GM04503 (cell line): ENCODE data around the gene NRG3.

Experiments
- DNase-seq: peaks from one replicate; pipeline ENCODE4 v3.0.0-alpha.2; 2012; ENCODE audit warnings: low read depth

Gene NRG3

DNA sequence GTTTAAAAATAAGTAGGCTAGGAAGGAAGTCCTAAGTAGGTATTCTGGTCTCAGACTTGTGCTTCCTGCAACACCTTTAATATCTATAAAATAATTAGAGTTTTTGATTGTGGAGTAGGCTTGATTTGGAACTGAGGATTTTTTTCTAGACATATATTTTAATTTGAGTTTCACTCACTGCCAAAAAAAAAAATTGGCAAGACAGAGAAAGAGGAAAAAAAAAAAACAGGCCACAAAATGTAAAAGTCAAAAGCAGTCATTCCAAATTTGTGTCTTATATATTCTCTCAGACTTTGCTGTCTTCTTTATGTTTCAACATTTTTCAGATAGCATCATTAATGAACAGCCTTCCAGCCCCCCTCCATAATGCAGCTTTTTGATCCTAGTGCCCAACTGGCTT is 346.1 kb downstream of the NRG3 start:
- DNase-seq = no peak

GRCh38 chr10:82221601-82222149 is 346.7 kb downstream of the NRG3 start:
- DNase-seq = no peak

DNA sequence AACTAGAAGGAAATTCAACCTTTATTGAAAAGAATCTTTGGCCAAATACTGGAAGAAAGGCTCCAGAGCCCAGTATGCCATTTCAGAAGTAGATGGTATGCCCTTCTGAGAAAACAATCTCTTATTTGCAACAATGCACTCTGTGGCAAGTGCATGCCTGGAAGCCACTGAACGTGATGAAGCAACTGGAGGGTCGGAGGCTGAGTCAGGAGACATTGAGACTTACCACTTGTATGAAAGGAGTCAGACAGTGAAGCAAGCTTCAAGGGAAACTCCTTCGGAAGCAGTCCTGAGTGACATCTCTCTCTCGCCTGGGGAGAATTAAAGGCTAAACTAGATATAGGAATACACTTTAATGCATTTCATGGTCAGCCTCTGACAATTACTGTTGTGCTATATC is 353.7 kb downstream of the NRG3 start:
- no peak for DNase-seq

DNA sequence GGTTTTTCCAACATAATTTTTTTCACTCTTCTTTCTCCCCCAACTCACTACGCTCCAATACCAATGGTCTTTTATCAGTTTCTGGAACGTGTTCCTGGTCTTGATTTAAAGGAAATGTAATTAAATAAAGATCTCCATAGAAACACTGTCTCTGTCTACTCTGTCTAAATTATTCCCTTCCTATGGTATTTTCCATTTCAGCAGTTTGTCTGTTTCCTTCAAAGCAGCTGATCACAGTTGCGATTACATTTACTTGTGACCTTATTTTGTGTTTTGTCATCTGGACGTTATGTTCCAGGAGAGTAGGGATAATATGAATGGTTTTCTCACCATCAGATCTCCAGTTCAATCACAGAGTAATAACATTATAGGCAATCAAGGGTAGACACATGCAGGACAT is 359.2 kb downstream of the NRG3 start:
- DNase-seq = no peak

GRCh38 chr10:82236084-82236731 is 361.2 kb downstream of the NRG3 start:
- DNase-seq = no peak

DNA sequence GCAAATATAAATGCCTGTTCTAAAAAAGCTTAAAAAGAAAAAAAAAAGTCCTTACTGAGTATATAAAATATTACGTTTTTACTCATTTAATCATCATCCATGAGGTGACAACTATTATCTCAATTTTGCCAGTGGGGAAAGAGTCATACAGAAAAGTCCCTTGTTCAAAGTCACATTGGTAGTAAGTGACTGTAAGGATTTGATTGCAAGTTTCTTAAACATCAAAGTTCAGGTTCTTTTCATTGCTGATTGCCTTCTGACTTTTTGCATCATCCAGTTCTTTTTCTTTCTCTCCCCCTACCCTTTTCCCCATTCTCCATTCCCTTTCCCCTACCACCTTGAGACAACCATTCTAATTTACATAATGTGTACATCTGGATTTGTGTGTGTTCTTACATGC is 363.3 kb downstream of the NRG3 start:
- no peak for DNase-seq

DNA sequence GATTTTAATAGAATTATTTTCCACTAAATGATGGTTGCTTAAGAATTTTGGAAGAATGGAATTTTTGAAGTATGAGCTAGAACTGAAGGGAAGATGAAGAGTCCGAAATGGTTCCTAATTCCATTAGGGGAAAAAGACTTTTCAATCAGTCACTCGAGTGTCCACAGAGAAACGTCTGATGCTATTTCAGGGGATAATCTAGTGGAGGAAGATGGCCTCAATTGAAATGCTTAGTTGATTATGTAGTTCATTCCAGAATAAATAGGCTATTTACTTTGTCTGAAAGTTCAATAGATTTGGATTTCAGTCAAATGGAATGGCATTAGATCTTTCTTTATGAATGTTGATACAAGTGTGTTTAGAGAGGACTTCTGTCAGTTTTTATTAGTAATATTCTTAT is 365.4 kb downstream of the NRG3 start:
- no peak for DNase-seq

DNA sequence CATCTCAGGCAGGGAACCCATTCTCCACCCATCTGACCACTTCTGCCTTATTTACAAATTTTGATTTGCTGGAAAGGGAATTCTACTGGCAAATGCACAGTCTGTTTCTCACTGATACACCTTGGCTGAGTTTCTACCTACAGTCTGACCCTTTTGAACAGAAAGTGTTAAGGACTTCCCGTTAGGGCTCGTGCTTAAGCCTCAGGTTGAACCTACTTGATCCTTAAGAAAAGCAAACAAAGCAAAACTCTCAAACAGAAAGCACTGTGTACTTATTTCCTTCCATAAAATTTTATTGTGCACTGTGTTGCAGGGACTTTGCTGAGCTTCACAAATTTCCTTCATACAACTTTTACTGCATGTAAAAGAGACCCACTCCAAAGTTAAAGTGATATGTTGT is 367.8 kb downstream of the NRG3 start:
- no peak for DNase-seq

DNA sequence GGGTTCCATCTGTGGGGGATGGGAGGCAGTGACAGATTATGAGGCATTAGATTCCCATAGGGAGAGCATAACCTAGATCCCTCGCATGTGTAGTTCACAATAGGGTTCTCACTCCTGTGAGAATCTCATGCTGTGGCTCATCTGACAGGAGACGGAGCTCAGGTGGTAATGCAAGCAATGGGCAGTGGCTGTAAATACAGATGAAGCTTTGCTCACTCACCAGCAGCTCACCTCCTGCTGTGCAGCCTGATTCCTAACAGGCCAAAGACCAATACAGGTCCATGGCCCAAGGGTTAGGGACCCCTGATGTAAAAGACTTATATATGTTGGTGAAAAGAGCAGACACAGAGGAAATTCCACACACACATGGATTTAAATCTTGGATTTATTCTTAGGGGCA is 370.2 kb downstream of the NRG3 start:
- no peak for DNase-seq

- DNase-seq = no peak
Observed at GRCh38 chr10:82245906-82246560, 371.0 kb downstream of the NRG3 start.

DNA sequence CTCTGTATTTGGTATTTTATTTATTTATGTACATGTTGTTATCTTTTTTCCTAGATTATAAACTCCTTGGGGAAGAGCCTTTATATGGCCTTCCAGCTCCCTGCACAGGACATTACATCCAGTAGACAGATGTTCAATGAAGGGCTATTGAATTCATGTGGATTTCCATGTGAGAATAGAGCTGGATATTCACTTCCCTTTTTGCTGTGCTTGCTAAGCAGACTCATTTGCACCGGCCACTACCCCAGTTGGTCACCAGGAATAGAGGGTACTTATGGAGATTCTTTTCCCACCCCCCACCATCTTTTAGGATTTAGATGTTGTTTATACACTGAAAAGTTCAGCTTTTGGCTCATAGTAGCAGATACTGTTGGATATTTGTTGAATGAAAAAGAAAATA is 374.1 kb downstream of the NRG3 start:
- no peak for DNase-seq

DNA sequence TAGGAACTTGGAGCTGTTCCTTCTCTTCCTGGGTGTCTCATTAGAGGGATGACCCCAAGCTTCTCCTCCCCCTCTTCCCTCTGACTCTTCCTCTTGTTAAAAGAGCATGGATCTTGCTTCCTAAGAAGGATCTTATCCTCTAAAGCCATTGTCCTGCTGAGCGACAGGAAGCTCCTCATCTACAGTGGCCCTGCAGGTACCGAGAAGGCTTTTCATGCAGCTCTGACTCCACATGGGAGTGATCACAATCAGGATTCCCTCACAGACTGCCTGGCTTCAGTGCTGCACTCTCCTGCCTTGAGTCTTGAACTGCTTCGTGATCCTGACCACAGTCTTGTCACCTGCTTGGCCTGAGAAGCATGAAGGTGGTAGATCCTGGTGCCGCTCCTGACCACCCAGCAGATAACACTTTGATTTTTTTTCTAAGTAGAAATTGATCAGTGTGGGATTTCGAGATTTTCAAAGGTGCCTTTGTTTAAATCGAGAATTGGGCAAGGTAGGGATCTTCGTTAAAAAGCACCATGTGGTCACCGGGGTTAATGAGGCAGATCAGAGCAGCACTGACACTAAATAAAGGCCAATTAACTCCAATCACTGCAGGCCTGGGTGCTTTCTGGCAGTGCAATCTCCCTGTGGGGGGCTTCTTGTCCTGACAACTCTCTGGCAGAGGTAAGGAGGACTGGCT is 376.4 kb downstream of the NRG3 start:
- no peak for DNase-seq

DNA sequence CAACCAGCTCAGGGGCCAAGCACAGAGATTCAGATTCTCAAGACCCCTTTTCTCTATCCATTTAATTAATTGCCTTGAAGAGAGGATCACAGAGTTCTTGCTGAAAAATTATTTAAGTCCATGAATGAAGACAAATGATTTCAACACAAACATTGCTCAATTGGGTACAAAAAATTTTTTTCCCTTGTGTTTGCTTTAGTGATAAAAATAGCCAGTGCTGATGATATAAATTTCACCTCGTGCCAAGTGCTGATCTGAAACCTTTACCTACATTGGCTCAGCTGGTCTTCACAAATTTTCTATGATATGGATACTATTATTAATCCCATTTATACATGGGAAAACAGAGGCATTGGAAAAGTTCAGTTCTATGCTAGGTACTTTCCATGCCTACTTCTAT is 377.1 kb downstream of the NRG3 start:
- DNase-seq = no peak

- DNase-seq = no peak
Observed at GRCh38 chr10:82254237-82254636, 379.2 kb downstream of the NRG3 start.

DNA sequence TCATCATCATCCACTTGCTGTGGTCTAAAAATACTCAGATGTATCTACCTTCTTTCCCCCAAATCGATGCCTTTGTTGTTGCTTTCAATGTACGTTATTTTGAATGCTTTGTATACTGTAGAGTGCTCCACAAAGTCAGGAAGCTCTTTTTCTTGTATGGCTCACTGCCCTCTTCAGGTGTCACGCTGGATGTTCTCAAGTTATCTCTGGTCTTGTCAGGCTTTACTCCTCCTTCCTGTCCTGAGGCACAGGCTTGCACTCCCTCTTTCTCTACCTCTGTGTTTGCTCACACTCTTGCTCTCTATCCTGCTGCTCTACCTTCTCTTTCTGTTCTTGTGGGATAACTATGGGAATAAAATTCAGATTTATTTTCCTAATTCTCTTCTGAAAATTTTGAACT is 381.3 kb downstream of the NRG3 start:
- no peak for DNase-seq

DNA sequence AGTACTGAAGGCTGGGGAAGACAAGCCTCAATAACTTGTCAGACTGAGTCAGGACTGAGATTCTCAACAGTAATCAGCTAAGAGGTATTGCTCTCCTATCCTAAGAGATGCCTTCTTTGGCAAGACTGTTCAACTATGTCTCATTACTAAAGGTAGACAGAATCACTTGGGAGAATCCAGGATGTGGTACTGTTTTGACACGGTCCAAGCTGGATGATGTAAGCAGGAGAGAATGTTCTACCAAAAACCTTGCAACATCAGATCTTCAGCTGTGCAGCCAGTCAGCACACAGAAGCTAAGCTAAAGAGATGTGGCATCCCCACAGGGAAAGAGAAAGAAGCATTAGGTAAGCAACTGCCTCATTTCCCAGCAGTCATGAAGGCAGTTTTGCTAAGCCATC is 391.4 kb downstream of the NRG3 start:
- DNase-seq = no peak

DNA sequence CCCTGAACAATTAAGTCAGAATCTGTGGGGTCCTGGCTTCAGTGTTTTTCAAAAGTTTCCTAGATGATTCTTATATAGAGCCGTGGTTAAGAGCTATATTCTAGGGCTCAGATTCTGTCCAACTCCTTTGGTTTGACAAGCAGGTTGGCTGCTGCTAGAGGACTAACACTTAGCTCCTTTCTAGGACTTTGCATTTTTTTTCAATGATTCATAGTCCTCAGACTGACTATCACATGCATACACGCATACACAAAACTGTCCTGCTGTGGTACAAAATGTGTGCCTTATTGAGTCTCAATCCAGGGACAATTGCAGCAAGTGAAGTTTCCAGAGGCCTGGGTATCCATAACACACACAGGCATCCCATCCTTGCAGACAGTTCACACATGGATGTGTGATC is 392.0 kb downstream of the NRG3 start:
- no peak for DNase-seq

DNA sequence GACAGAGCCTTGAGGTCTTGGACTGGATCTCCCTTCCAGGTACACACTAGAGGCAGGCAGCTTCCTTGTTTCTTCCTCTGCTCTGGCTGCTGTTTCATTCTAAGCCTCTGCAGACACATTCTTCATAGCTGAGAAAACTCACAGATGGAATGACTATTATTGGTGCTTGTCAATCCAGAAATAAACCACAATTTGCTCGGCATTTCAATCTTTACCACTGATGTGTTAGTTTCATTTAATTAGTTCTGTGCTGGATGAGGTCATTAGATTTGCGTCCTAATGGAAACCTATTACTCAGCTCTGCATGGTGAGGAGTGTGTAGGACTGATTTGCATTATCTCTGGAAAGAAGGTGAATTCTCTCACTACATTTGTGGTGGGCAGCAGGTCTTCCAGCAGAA is 392.5 kb downstream of the NRG3 start:
- no peak for DNase-seq

GRCh38 chr10:82267960-82268359 is 393.0 kb downstream of the NRG3 start:
- DNase-seq = no peak

DNA sequence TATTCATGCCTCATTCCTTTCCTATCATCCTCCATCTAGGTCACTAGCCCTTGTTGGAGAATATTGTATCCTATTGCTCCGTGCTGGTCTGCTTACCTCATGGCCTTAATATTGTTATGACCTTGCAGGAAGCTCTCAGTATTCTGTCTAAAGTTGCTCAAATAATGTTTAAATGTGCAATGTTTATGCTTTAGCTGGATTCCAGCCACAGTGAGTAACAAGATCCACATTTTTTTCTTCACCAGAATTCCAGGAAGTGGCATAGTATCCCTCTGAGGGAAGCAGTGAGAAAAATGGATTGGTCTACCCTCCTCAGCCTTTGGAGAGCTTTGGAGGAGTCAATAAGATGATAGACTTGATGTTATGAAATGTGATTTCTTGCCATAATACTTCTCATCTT is 402.6 kb downstream of the NRG3 start:
- no peak for DNase-seq

DNA sequence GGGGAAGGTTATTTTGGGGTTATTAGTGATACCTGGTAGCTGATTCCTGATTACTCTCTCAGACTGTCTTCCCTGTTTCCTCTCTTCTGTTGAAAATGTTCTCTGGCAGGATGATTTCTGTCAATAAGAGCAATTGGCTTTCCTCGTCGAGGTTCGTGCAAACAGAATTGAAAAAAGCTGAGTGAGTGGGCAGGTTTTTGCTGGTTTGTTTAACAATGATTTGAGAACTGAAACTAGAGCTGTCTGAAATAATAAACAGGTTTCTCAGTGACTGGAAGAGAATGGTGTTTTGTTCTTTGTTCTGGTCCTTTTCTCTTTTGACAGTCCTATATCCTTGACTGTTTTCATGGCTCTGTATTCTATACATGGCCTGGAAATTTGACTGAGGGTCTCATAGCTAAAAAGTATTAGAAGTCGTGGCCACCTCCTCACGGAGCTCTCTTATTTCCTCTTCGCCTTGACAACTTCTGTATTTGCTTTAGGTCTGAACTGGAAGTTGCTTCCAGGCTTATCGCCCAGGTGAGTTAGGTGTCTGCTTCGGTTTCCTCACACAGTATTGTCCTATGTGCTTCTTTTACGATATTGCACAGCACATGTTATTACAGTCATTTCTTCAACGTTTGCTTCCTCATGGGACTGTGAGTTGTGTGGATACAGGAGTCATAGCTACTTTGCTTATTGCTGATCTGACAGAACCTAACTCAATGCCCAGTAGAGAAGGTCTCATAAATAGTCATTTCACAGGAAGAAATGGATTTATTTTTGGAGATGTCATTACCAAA is 403.6 kb downstream of the NRG3 start:
- no peak for DNase-seq

GRCh38 chr10:82282782-82283456 is 407.9 kb downstream of the NRG3 start:
- no peak for DNase-seq
